RPMI7951 (cell line): ENCODE measurements around the gene RNF41. TPM values are rescaled to one million over a fixed set of nuclear protein-coding genes. Genes with fewer than 3 reads are reported as not detected.
"Not testable (repeated sequence)": the region's sequence is repeated elsewhere in the genome, so short reads cannot be mapped to it uniquely, and the experiment has no call there.

Experiments
- DNase-seq: peaks from one replicate; pipeline ENCODE4 v3.0.0-alpha.2; 2012; ENCODE audit warnings: low read depth
- total RNA-seq: library from RNA; depleted of rRNA; stranded (reverse); fragments of >200 nt; shearing (Covaris generic); gene quantifications from 2 replicates; pipeline ENCODE4 v1.2.3, GENCODE V29; 2014

Gene RNF41
- total RNA-seq, 1 experiment from 2014 or later: 31.4 TPM

GRCh38 chr12:56169229-56169759 is 52.4 kb downstream of the RNF41 start:
- DNase-seq: no peak

GRCh38 chr12:56165369-56165768 is 56.4 kb downstream of the RNF41 start:
- DNase-seq: no peak

GRCh38 chr12:56164345-56164729 is 57.4 kb downstream of the RNF41 start:
- DNase-seq: no peak

GRCh38 chr12:56163533-56164344 is 58.0 kb downstream of the RNF41 start:
- no peak for DNase-seq

- no peak for DNase-seq
Observed at GRCh38 chr12:56162468-56163290, 59.0 kb downstream of the RNF41 start.

GRCh38 chr12:56161690-56162351 is 59.9 kb downstream of the RNF41 start:
- DNase-seq: no peak

- DNase-seq: no peak
Observed at GRCh38 chr12:56160894-56161689, 60.6 kb downstream of the RNF41 start.

- peak; percentile 38 for DNase-seq
Observed at GRCh38 chr12:56160193-56160763, 61.4 kb downstream of the RNF41 start.

- DNase-seq: no peak
Observed at GRCh38 chr12:56159482-56160192, 62.1 kb downstream of the RNF41 start.

- DNase-seq: peak; percentile 85
Observed at GRCh38 chr12:56158926-56159461, 62.7 kb downstream of the RNF41 start.

GRCh38 chr12:56158029-56158925 is 63.4 kb downstream of the RNF41 start, which contains the start of gene MYL6:
MYL6 (plus strand) TSS chr12:56158359; CDS start chr12:56158402, 43 bp downstream.
- peak; percentile 96 for DNase-seq

GRCh38 chr12:56157201-56158028 is 64.3 kb downstream of the RNF41 start:
- peak; percentile 84 for DNase-seq

- DNase-seq: not testable (repeated sequence)
Observed at GRCh38 chr12:56156464-56157200, 65.1 kb downstream of the RNF41 start.

- no peak for DNase-seq
Observed at GRCh38 chr12:56155256-56155845, 66.4 kb downstream of the RNF41 start.

- DNase-seq: no peak
Observed at GRCh38 chr12:56154818-56155217, 66.9 kb downstream of the RNF41 start.

- no peak for DNase-seq
Observed at GRCh38 chr12:56154246-56154771, 67.4 kb downstream of the RNF41 start.
